Activated CD4-positive, alpha-beta T cell treated with anti-CD3 and anti-CD28 coated beads for 4 hours (primary cell): ENCODE results near the gene PRPF31.
"Not testable (repeated sequence)": the region's sequence is repeated elsewhere in the genome, so short reads cannot be mapped to it uniquely, and the experiment has no call there.

Source experiments
- DNase-seq, 2 donors: peaks; one replicate each; pipeline ENCODE4 v3.0.0-alpha.2; 2020

Gene PRPF31, protein sequence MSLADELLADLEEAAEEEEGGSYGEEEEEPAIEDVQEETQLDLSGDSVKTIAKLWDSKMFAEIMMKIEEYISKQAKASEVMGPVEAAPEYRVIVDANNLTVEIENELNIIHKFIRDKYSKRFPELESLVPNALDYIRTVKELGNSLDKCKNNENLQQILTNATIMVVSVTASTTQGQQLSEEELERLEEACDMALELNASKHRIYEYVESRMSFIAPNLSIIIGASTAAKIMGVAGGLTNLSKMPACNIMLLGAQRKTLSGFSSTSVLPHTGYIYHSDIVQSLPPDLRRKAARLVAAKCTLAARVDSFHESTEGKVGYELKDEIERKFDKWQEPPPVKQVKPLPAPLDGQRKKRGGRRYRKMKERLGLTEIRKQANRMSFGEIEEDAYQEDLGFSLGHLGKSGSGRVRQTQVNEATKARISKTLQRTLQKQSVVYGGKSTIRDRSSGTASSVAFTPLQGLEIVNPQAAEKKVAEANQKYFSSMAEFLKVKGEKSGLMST

DNA sequence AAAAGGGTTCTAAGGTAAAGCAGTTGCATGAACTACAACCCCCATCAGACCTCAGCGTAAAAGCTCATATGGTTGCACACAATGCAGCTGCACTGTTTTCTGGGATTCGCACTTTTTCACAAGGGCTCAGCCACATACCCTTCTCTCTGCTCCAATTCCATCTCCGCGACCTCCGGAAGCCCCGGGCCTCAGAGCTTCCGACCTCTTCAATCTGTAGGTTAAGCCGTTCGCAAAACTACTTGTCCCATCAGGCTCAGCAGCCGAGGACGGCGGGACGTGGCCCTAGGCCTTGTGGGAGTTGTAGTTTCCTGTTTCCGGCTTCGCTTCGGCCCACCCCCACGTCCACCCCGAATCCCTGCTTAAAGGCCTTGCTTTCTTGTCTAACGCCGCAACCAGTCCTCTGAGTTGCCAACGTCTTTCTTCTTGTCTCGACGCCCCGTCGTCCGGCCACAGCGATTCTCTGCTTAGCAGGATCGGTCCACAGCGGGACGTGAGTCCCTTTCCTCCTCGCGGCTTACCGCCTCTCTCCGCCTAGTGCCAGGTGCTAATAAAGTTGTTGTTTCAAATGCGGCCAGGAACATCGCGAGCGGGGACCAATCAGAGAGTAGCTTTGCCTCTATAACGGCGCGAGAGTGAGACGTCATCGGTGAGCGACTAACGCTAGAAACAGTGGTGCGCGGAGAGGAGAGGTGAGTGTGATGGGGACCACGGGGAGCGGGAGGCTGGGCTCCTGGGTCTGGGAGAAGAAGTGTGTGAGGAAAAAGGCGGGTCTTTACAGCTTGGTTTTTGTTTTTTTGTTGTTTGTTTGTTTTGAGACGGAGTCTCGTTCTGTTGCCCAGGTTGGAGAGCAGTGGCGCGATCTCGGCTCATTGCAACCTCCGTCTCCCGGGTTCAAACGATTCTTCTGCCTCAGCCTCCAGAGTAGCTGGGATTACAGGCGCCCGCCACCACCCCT, at the start of gene PRPF31, which contains the start of gene TFPT:
Gene PRPF31, plus strand, starts transcription at position 646 of the 955 bp plus-strand sequence. CDS start 2,525 bp downstream, outside the sequence.
Gene TFPT, minus strand, starts transcription at position 549 of the 955 bp plus-strand sequence. Its CDS starts 388 bp downstream, at position 161.
- peak; percentile 95 to 98 for DNase-seq

DNA sequence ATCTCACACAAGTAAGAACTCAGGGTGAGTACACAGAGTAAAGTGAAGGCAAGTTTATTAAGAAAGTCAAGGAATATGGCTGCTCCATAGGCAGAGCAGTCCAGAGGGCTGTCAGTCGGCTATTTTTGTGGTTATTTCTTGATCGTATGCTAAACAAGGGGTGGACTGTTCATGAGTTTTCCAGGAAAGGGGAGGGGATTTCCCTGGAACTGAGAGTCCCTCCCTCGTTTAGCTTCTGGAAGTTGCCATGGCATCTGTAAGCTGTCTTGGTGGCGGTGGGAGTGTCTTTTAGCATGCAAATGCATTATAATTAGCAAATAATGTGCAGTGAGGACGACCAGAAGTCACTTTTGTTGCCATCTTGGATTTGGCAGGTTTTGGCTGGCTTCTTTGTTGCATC, 46.1 kb upstream of the PRPF31 start:
- no peak for DNase-seq

DNA sequence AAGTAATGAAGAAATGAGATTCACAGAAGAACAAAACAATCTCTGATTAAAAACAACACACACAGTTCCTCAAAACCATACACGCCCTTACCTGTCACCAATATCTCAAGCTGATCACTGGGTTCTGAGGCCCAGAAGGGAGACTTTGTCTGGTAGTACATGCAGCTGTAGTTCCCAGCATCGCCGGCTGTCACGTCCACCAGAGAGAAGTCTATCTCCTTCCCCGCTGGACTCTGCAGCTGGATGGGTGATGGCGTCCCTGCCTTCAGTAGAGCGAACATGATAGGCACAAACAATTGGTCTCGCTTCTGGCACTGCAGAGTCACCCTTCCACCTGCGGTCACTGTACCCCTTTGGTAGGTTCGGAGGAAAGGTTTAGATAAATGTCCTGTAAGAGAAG, 41.7 kb upstream of the PRPF31 start:
- no peak for DNase-seq

DNA sequence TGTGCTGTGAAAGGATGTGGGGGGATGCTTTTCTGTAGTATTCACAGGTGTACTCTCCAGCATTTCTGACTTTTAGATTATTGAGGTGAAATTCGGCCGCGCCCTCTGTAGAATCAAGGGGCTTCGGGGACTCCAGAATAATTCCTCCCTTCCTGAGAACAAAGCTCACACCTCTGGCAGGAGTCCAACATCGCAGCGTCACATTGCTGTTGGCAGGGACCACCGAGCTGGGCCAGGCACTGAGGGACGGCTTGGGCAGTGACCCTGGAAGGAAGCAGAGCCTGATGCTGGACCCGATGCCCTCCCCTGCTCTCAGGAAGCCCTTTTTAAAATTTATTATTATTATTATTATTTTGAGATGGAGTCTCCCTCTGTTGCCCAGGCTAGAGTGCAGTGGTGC, 40.7 kb upstream of the PRPF31 start:
- no peak for DNase-seq

DNA sequence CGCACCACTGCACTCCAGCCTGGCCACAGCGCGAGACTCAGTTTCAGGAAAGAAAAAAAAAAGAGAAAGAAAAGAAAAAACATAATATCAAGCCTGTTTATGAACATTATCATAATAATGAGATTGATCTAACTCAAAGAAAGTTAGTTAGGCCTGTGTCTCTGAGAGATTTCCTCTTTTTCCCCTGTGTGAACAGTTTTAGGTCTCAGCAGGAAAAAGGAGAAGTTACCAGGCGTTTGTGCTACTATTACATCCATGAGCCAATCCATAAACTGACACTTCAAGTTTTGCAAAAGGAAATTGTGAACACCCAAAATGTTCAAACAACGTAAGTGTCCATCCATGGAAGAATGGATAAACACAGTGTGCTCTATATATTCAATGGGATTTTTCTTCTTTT, 38.2 kb upstream of the PRPF31 start:
- no peak for DNase-seq

DNA sequence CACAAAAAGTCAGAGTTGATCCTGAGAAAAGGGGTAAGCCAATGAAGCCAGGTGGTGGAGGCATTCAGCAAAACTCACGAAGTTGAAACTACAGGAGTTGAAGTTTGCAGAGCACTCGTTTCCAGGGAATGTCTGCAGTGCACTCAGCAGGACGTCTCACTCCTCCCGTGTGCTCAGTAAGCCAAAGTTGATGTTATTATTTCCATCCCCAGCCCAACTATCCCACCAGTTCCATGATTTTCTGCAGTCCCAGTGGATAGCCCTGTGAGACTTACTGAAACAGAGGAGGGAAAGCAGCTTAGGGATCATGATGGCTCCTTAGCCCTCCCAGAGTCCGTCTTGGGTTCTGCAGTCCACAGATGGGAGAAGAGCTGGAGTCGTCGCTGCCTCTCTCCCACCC, 34.5 kb upstream of the PRPF31 start, which contains the start of gene TARM1:
Gene TARM1, minus strand, starts transcription at position 334 of the 400 bp plus-strand sequence. Its CDS starts 25 bp downstream, at position 309.
- no peak for DNase-seq

DNA sequence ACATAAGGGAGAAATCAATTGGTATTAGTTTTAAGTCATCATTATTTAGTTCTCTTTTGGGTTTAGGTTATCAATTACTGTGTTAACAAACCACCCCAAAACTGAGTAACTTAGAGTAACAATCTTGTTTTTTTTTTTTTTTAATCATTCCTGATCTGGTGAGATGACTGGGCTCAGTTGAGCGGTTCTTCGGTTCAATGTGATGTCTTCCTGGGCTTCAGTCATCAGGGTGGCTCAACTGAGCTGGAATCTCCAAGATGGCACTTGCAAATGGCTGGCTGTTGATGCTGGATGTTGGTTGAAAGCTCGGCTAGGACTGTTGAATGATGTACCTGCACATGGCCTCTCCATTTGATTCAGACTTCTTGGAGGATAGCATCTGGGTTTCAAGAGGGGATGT, 31.1 kb upstream of the PRPF31 start:
- no peak for DNase-seq

DNA sequence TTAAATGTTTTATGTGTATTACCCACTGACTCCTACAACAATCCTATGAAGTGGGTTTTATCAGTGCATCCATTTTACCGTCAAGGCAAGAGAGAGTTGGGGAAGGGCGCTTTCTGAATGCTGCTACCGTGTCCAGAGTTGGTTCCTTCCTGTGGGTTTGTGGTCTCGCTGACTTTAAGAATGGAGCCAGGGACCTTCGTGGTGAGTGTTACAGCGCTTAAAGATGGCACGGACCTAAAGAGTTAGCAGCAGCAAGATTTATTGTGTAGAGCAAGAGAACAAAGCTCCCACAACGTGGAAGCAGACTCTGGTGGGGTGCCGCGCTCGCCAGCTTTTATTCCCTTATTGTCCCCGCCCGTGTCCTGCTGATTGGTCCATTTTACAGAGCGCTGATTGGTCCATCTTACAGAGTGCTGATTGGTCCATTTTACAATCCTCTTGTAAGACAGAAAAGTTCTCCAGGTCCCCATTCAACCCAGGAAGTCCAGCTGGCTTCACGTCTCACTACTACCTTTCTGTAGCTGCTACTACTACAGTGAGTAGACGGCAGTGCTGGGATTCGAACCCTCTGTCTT, 21.0 kb upstream of the PRPF31 start:
- no peak for DNase-seq

DNA sequence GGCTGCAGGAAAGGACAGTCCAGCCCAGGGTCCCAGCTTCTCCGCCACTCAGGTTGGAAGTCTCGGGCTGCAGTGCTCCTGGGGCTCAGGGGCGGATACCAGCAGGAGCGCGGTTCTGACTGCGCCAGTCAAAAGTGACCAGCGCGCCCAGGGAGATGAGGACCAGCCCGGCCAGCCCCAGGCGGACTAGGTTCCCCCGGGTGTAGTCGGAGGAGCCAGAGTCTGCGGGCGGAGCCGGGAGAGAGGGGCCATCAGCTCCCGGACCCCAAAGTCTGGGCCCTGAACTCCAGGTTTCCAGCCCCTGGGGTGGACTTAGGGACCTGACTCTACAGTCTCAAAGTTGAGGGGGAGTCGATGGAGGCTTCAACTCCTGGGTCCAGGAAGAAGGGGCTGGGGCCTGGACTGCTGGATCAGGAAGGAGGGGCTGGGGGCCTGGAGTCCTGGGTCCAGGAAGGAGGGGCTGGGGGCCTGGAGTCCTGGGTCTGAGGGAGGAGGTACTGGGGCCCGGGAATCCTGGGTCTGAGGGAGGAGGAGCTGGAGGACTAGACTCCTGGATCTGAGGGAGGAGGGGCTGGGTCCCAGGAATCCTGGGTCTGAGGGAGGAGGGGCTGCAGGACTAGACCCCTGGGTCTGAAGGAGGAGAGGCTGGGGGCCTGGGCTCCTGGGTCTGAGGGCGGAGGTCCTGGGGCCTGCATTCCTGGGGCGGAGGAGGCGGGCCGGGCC, 20.3 kb upstream of the PRPF31 start:
- DNase-seq = no peak

DNA sequence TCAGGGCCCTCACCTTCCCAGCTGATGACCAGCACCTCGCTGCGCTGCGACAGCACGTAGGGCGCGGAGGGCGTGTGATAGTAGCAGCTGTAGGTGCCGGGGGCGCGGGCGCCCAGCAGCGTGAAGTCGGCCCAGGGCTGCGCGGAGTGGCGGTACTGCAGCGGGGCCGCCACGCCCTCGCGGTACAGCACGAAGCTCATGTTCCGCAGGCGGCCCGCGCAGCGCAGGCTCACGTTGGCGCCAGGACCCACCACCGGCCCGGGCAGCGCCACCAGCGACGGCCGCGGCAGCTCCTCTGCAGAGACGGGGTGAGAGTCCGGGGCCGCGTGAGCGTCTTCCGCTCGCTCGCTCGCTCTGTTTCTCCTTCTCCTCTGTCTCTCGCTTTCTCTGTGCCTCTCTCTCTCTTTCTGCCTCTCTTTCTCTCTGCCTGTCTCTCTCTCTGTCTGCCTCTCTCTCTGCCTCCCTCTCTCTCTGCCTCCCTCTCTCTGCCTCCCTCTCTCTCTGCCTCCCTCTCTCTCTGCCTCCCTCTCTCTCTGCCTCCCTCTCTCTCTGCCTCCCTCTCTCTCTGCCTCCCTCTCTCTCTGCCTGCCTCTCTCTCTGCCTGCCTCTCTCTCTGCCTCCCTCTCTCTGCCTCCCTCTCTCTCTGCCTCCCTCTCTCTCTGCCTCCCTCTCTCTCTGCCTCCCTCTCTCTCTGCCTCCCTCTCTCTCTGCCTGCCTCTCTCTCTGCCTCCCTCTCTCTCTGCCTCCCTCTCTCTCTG, 19.5 kb upstream of the PRPF31 start:
- peak; percentile 37 to 52 for DNase-seq

DNA sequence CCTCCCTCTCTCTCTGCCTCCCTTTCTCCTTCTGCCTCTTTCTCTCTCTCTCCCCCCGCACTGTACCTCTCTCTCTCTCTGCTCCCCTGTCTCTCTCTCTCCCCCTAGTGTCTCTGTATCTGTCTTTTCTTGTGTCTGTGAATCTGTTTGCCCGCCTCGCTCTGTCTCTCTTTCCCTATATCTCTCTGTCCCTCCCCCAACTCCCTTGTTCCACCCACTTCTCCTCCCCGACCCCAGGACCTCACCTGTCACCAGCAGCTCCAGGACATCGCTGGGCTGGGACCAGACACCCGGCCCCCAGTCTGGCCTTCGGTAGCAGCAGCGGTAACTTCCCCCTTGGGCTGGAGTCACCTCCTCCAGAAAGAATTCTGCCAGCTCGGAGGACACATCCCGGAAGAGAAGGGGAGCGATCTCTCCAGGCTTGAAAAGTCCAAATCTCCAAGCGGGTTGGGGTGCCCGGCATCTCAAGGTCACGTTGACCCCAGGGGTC, 18.9 kb upstream of the PRPF31 start:
- peak in 1 of 2 donors; percentile 22 for DNase-seq

DNA sequence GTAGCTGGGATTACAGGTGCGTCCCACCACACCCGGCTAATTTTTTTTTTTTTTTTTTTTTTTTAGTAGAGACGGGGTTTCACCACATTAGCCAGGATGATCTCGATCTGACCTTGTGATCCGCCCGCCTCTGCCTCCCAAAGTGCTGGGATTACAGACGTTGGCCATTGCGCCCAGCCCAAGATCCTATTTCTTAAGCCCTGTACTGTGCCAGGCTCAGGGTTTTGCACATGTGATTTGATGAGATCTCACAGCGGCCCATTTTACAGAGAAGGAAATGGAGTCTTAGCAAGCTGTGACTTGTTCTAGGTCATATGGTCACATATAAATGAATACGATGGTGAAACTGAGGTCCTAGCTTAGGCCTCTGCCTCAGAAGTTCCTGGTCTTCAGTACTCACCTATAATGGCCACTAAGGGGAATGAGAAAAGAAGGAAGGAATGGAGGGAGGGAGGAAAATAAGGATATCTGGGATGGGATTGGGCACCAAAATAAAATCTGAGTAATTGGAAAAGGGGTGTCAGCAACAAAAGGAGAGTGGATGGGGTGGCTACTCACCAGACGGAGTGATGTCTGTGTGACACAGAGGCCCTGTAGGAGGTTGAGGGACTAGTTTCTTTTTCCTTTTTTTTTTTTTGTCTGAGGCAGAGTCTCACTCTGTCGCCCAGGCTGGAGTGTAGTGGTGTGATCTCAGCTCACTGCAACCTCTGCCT, 16.2 kb upstream of the PRPF31 start:
- DNase-seq = no peak

DNA sequence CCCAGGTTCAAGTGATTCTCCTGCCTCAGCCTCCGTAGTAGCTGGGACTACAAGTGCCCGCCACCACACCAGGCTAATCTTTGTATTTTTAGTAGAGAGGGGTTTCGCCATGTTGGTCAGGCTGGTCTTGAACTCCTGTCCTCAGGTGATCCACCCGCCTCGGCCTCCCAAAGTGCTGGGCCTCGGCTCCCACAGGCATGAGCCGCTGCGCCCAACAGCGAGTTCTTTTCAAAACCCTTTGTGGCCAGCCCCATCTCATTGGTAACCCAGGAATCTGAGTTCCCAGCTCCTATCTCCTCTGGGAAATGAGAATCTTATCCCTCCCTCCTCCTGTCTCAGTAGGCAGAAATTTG, 15.7 kb upstream of the PRPF31 start:
- DNase-seq = not testable (repeated sequence)

DNA sequence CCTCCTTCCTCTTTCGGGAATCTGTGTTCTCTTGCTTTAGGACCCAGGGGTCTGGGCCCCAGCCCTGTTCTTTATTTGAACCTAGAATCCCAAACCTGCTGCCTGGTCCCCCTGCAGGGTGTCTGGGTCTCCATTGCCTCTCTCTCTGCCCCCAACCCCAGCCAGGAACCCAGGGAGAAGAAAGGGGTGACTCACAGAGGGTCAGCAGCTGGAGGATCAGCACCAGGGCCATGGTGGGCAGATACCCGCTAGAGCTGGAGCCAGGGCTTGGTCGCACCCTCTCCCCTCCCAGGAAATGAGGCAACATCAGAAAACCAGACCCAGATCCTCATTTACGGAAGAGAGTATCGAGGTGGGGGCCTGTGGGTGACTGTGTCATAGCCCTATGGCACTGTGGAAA, 15.0 kb upstream of the PRPF31 start, which contains the start of gene OSCAR:
Gene OSCAR, minus strand, starts transcription at position 243 of the 400 bp plus-strand sequence. Its CDS starts 11 bp downstream, at position 232.
- no peak for DNase-seq

DNA sequence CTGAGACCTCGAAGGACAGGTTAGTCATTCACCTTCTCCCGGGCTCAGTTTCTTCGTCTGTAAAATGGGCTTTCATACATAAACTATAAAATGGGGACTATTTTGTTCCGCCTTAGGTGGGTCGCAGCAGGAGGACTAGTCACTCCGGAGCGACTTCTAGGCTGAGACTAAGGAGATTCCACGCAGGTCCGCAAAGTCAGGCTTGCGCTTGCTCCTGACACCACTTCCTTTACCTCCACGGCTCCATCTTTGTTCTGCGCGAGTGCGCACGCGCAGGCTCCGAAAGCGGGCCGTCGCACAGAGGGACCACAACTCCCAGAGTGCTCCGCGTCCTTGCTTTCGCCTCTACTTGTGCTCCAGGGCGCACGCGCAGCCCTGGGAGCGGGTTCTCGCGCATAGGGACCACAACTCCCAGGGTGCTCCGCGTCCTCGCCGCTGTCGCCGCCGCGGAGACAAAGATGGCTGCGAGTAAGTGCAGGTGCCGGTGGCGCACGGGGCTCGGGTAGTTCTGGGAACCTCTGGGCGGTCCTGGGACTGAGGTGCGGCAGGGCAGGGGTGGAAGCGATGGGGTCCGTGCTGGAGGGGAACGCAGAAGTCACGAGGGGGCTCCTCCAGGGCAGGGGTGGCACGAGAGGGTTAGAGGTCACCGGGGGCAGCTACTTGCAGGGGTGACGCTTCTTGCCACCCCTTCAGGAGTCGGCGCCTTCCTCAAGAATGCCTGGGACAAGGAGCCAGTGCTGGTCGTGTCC, 13.0 kb upstream of the PRPF31 start, which contains the start of gene NDUFA3:
Gene NDUFA3, plus strand, starts transcription at position 435 of the 749 bp plus-strand sequence. Its CDS starts 24 bp downstream, at position 459.
- peak; percentile 95 to 96 for DNase-seq

DNA sequence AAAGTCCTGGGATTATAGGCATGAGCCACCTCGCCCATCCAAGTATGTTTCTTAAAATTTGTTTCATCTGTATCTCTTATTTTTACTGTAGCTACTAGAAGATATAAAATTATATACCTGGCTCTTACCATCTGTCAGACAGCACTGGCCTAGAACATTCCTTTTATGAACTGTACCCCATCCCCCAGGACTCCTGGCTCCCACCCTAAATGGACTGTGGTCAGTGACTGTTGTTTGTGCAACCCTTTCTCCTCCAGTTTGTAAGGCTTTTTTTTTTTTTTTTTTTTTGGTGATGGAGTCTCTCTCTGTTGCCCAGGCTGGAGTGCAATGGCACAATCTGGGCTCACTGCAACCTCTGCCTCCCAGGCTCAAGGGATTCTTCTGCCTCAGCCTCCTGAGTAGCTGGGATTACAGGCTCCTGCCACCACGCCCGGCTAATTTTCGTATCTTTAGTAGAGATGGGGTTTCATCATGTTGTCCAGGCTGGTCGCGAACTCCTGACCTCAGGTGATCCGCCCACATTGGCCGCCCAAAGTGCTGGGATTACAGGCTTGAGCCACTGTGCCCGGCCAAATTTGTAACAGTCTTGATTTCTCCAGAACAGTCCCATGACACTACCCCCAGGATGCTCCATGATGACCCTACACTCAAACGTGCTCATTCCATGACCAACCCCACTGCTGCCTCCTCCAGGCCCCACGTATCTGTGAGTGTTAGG, 10.4 kb upstream of the PRPF31 start:
- DNase-seq = no peak

DNA sequence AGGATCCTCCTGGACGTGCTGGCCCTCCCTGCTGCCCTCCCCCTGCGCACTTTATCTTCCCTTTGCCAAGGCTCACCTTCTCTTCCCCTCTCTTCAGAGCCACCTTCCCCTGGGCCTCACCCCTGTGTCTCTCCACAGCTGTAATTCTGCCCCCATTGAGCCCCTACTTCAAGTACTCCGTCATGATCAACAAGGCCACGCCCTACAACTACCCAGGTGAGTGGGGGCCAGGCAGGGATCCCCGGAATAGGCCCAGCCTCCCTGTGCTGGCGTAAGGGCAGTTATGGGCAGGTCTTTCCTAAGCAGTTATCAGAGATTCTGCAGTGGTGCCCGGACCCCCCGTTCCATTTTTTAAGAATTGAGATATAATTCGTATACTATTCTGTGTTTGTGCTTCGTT, 9.8 kb upstream of the PRPF31 start:
- DNase-seq = no peak

DNA sequence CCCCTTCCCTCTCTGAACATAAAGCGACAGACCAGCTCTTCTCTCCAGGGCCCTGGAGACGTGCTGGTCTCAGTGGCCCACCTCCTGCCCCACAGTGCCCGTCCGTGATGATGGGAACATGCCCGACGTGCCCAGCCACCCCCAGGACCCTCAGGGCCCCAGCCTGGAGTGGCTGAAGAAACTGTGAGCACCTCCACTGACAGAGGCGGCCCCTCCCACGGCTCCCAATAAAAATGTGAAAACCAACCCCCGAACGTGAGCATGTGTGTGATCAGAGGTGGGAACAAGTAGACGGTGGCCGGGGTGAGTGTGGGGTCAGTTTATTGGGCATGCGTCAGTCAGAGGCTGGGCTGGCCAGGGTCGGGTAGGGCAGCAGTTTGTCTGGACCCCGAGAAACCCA, 8.8 kb upstream of the PRPF31 start:
- DNase-seq = no peak
